C4-2B (cell line): Measurements from ENCODE around the gene NRXN3.

Source experiments
- H3K27ac ChIP-seq: fragments of 450-650 bp; 2 replicates; pipeline ENCODE4 v1.5.1; 2017
- ZFX ChIP-seq: fragments of 450-650 bp; IDR thresholded peaks from 2 replicates; pipeline ENCODE4 v1.6.1; 2017
- TF ChIP-seq, protein P1 (sequence below): fragments of 450-650 bp; conservative IDR thresholded peaks from 2 replicates; pipeline ENCODE4 v1.5.1; 2017; ENCODE audit warnings: mild to moderate bottlenecking

The NRXN3 gene

DNA sequence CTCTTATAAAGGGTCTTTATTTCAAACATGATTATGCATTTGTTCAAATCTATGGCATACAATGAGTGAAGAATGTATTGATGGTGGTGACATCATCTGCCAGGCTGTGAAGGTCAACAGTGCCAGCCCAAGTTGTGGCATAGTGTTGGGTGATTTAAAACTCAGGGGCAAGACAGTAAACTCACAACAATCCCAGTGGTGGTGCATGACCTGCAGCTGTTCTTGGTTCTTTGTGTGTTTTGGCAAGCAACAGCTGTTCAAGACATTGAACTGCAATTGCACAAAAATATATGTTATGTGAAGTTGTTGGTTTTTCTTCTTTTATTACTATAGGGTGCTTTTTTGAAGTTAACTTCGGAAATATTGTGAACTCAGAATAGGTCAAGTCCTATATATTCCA, 851.6 kb downstream of the NRXN3 start:
- TF ChIP-seq, protein P1, sequence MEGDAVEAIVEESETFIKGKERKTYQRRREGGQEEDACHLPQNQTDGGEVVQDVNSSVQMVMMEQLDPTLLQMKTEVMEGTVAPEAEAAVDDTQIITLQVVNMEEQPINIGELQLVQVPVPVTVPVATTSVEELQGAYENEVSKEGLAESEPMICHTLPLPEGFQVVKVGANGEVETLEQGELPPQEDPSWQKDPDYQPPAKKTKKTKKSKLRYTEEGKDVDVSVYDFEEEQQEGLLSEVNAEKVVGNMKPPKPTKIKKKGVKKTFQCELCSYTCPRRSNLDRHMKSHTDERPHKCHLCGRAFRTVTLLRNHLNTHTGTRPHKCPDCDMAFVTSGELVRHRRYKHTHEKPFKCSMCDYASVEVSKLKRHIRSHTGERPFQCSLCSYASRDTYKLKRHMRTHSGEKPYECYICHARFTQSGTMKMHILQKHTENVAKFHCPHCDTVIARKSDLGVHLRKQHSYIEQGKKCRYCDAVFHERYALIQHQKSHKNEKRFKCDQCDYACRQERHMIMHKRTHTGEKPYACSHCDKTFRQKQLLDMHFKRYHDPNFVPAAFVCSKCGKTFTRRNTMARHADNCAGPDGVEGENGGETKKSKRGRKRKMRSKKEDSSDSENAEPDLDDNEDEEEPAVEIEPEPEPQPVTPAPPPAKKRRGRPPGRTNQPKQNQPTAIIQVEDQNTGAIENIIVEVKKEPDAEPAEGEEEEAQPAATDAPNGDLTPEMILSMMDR, result no peak
- no peak for TF ChIP-seq ZFX
- no peak overlapping the region for H3K27ac ChIP-seq

DNA sequence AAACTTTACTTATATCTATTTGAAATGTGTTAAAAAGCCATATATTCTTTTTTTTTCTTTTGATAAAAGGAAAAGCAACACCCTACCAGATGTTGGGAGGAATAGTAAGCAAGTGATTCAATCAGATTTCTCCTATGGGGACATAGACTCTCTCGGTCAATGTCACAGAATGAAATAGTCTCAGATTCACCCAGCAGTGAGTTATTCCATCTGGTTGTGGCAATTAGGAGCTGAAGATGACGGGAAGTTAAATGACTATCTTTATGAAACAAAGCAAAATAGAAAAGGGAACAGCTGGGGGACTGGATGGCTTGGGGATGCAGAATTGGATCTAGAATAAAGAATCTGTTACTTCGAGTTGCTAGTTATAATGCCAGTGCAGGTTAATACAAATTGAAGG, 857.0 kb downstream of the NRXN3 start:
- no peak overlapping the region for H3K27ac ChIP-seq
- no peak for TF ChIP-seq ZFX
- TF ChIP-seq, protein P1, result no peak

DNA sequence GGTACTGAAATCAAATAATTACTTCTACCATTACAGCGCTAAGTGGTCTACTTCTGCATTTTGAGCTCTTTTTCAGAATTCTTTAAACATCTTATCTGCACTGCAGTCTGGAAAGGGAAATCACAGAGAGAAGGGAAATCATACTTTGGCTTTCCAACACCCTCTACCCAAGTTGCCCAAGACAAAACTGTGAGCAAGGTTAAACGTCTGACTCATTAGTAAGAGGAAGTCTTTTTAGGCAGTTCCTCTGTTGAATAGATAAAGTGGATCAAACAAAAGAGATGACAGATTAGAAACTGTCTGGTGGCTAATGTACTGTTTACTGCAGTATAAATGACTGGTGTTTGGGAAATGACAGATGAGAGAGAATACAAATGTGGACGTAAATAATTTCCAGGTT, 858.1 kb downstream of the NRXN3 start:
- no peak overlapping the region for H3K27ac ChIP-seq
- TF ChIP-seq ZFX, result no peak
- TF ChIP-seq, protein P1, result no peak

DNA sequence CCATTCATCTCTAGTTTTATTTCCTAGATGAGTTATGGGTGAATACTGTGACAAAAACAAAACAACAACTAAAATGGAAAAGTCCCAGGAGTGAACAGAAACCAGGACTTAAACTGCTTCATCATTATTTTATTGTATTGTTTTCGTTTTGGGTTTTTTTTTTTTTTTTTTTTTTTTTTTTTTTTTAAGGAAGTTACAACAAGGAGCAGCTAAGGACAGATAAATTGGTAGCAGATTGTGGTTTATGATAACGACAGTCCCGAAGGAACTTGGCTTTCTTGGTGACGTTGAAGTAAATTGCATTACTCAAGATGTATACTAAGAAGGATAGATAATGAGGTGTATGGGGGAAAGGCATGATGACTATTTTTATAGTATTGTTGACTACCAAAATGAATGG, 866.3 kb downstream of the NRXN3 start:
- no peak overlapping the region for H3K27ac ChIP-seq

DNA sequence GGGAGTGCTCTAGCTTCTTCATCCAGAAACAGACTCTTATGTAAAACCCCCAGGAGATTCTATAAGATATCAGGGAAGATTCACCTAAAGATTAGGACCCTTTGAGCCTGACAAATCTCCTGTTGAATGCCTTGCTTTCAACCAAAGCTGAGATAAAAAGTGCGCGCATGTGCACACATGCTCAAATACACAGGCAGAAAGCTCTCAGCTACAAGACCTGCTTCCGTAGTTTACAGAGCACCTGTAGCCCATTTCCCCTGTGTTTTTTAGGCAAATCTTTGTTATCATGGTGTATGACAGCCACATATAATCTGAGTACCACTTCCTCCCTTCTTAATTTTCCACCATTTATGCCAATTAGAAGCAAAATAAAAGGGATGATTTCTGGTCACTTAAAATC, 866.9 kb downstream of the NRXN3 start:
- H3K27ac ChIP-seq, result no peak overlapping the region
- TF ChIP-seq, protein P1, result no peak
- no peak for TF ChIP-seq ZFX

More for the DNA sequence above, 866.3 kb downstream of the NRXN3 start:
- TF ChIP-seq, protein P1, result no peak
- TF ChIP-seq ZFX, result no peak

DNA sequence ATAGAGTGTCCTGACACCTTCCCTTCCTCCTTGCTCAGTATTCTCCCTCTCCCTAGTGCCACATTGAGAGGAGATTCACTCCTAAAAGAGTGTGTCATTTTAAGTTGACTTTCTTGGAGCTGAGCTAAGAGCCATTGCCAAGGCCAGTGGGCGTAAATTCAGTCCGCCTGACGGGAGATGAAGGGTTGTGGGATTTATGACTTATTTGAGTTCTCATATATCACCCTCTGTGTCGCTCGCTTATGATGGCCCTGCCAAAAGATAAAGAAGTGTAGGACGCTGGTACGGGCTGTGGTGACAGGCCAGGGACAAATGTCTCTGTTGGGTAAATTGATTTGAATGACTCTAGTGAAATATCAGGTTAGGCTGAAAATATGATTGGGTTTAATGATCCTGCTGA, 867.4 kb downstream of the NRXN3 start:
- no peak overlapping the region for H3K27ac ChIP-seq
- TF ChIP-seq ZFX, result no peak
- TF ChIP-seq, protein P1, result no peak

DNA sequence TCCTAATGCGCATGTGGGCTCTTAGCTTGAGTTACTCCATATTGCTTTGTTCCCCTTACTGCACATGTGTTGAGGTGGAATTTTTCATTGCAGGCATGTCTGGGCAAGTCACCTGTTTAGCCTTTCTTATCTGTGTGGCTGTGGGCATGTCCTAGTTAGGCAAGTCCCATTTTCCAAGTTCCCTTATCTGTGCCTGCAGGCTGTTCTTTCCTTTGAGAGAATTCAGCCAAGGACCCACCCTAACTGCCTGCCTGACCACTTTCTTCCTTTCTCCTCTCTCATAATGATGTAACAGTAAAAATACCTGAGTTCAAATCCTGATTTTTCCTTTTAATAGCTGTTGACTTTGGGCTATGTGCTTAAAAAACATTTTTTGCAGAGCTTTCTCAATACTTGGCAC, 870.6 kb downstream of the NRXN3 start:
- TF ChIP-seq, protein P1, result no peak
- TF ChIP-seq ZFX, result no peak
- H3K27ac ChIP-seq, result no peak overlapping the region
